Nephron progenitor cell (in vitro differentiated cells): ENCODE results near the gene PRRT1B.

Experiments
- DNase-seq: peaks from one replicate; pipeline ENCODE4 v3.0.0; 2021
- H3K27ac Mint-ChIP-seq: 2 replicates; pipeline ENCODE4 v1.8.0; 2021; ENCODE audit warnings: mild to moderate bottlenecking, moderate library complexity, mixed read lengths
- H3K27me3 Mint-ChIP-seq: 2 replicates; pipeline ENCODE4 v1.8.0; 2021; ENCODE audit warnings: mild to moderate bottlenecking, low read depth, mixed read lengths; ENCODE audit not compliant: poor library complexity
- H3K36me3 Mint-ChIP-seq: 2 replicates; pipeline ENCODE4 v1.8.0; 2021; ENCODE audit warnings: low read depth, mixed read lengths
- H3K4me1 Mint-ChIP-seq: 2 replicates; pipeline ENCODE4 v1.8.0; 2021; ENCODE audit warnings: mixed read lengths
- H3K4me3 Mint-ChIP-seq: 2 replicates; pipeline ENCODE4 v1.8.0; 2021; ENCODE audit warnings: mild to moderate bottlenecking, moderate library complexity, mixed read lengths
- H3K9me3 Mint-ChIP-seq: 2 replicates; pipeline ENCODE4 v1.8.0; 2021; ENCODE audit warnings: mild to moderate bottlenecking, moderate library complexity, mixed read lengths
- TF ChIP-seq, protein P1 (sequence below): fragments of 200-600 bp; sonication (generic); IDR thresholded peaks from 2 replicates; pipeline ENCODE4 v1.5.0; 2021; ENCODE audit warnings: antibody characterized with exemption

PRRT1B gene

DNA sequence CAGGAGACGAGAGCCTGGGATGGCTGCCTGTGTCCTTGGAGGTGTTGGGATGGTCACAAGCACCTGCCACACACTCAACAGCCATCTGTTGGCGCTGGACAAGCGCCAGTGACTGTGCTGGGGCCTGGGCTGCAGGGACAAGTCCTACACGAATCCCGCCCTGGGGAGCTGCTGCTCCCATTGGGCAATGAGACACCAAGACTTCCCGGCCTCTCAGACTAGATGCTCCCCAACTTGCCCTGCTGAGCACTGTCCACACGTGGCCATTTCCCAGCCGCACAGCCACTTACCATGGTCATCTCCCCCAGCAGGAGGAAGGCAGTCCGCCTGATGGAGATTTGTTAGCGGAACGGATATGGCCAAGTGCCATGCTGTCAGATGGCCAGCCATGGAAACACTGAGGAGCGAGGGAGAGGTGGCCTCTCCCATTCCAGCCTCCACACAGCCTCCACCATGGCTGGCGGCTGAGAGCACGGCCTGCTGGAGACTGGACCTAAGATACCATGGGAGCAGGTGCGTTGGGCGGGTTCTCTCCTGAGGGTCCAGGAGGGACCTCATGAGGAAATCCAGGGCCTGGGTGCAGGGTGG, 43.9 kb downstream of the PRRT1B start:
- Mint-ChIP-seq H3K36me3 (peaks cover 30% of the 10 kb centered on the region), H3K4me3 (no peak overlapping the region), H3K9me3 (peaks cover 7% of the 10 kb centered on the region), H3K4me1 (no peaks in the 10 kb centered on the region), H3K27ac (no peak overlapping the region), H3K27me3 (no peaks in the 10 kb centered on the region)
- no peak for DNase-seq
- TF ChIP-seq, protein P1, sequence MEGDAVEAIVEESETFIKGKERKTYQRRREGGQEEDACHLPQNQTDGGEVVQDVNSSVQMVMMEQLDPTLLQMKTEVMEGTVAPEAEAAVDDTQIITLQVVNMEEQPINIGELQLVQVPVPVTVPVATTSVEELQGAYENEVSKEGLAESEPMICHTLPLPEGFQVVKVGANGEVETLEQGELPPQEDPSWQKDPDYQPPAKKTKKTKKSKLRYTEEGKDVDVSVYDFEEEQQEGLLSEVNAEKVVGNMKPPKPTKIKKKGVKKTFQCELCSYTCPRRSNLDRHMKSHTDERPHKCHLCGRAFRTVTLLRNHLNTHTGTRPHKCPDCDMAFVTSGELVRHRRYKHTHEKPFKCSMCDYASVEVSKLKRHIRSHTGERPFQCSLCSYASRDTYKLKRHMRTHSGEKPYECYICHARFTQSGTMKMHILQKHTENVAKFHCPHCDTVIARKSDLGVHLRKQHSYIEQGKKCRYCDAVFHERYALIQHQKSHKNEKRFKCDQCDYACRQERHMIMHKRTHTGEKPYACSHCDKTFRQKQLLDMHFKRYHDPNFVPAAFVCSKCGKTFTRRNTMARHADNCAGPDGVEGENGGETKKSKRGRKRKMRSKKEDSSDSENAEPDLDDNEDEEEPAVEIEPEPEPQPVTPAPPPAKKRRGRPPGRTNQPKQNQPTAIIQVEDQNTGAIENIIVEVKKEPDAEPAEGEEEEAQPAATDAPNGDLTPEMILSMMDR, result no peak

DNA sequence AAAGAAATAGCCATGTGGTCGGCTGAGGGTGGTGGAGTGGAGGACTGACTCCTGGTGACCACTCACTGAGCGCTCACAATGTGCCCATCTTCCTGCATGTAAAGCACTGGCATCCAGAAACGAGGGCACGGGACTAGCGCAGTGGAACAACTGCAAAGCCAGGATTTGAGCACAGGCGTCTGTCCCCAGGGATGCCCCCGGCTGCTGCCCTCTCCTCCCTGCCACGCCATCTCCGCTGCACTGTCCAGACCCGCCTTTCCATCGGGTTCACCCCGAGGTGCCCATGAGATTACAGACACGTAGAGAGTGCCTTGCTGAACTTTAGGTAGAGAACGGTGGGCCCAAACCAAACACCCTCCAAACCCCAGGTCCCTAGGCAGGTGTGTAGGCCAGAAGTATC, 44.7 kb downstream of the PRRT1B start:
- Mint-ChIP-seq H3K27ac (no peak overlapping the region), H3K9me3 (peaks cover 7% of the 10 kb centered on the region), H3K27me3 (no peaks in the 10 kb centered on the region), H3K4me1 (no peaks in the 10 kb centered on the region), H3K36me3 (peaks cover 30% of the 10 kb centered on the region), H3K4me3 (no peak overlapping the region)
- DNase-seq, result no peak
- TF ChIP-seq, protein P1, result no peak

DNA sequence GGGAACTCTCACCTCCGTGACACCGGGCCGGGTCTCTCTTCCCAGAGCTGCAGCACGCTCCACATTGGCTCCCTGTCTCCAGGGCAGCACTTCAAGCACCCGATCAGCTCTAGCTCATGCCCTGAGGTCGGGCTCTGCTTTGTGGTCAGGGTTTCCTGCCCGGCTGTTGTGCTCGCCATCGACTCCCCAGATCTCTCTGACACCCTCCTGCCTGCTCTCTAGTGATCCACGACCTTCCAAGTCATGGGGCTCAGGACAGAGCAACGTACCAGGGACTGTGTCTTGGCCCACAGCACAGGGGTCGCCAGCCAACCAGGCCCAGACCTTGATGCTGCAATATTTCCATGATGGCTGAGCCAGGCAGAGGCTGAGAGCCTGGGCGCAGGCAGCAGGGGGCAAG, 45.1 kb downstream of the PRRT1B start:
- no peak overlapping the region for H3K27ac Mint-ChIP-seq
- H3K9me3 Mint-ChIP-seq, result peaks cover 7% of the 10 kb centered on the region
- no peak for DNase-seq
- H3K4me3 Mint-ChIP-seq, result no peak overlapping the region
- no peaks in the 10 kb centered on the region for H3K27me3 Mint-ChIP-seq
- H3K36me3 Mint-ChIP-seq, result peaks cover 28% of the 10 kb centered on the region
- no peaks in the 10 kb centered on the region for H3K4me1 Mint-ChIP-seq
- TF ChIP-seq, protein P1, result no peak

DNA sequence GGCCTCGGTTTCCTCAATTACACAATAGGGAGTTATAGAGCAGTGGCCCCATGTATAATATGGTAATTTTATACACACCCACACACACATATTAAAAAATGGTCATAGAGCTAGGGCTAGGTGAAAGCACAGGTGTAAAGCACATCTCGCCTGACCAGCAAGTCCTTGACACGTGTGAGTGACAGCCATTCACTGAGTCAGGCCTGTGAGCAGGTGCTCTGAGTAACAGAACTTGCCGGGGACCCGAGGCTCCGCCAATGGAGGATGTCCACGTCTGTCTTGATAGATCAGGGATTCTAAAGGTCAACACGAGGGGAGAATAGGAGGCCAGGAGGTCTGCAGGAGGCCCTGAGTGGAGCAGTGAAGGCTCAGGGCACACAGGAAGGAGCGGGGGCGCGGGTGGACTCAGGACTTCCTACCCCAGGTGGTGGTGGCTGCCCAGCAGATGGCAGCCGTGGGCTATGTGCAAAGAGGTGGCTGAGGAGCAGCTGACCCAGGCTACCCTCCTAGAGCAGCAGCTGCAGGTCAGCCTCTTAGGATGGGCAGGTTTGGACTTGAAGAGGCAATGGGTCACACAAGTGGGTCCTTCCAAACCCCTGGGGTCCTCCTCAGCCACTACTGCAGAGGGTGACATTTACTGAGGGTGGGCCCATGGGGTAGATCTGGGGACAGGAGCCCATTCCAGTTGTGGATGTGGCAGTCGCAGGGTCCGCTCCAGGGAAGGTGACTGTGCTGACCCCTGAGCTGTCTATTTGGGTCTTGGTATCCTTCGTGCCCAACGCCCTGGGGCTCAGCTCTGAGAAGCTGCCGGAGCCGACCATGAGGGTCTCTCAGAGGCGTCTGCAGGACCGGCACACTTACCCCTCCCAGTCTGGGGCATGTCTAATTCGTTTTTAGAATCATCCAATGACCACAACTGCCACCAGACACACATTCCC, 45.9 kb downstream of the PRRT1B start:
- TF ChIP-seq, protein P1, result peak; percentile 63
- H3K27me3 Mint-ChIP-seq, result no peaks in the 10 kb centered on the region
- H3K36me3 Mint-ChIP-seq, result peaks cover 21% of the 10 kb centered on the region
- peaks cover 7% of the 10 kb centered on the region for H3K9me3 Mint-ChIP-seq
- no peak overlapping the region for H3K27ac Mint-ChIP-seq
- no peak overlapping the region for H3K4me3 Mint-ChIP-seq
- H3K4me1 Mint-ChIP-seq, result no peaks in the 10 kb centered on the region
- DNase-seq, result peak; percentile 70

DNA sequence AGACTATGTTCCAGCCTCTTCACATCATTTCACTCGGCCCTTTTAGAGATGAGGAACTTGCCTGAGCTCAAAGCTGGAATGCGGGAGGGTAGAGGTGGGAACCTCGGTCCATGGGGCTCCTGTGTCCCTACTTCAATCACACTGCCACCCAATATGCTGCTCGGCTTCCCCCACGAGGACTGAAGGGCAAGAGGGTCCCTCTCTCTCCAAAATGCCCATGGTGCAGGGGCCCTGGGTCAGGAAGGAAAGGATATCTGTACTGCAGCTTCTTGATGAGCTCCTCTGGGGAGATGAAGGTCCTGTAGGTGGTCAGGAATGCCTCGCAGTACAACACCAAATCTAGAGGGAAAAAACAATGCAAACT, 46.5 kb downstream of the PRRT1B start:
- TF ChIP-seq, protein P1, result no peak
- Mint-ChIP-seq H3K4me1 (no peaks in the 10 kb centered on the region), H3K9me3 (peaks cover 7% of the 10 kb centered on the region), H3K27ac (no peak overlapping the region), H3K27me3 (no peaks in the 10 kb centered on the region), H3K4me3 (no peak overlapping the region), H3K36me3 (peaks cover 15% of the 10 kb centered on the region)
- no peak for DNase-seq
